GM12878 (cell line): Measurements from ENCODE around the gene KANSL2. TPM values are rescaled to one million over a fixed set of nuclear protein-coding genes. Genes with fewer than 3 reads are reported as not detected.

Experiments
- RAD51 ChIP-seq: fragments of 450-650 bp; IDR thresholded peaks from 2 replicates; pipeline ENCODE4 v1.6.1; 2016; ENCODE audit warnings: moderate library complexity, mild to moderate bottlenecking, inconsistent platforms
- SMAD1 ChIP-seq: fragments of 450-650 bp; IDR thresholded peaks from 2 replicates; pipeline ENCODE4 v1.6.1; 2018; ENCODE audit warnings: mild to moderate bottlenecking, low read depth; ENCODE audit not compliant: partially characterized antibody
- polyA plus RNA-seq, 11 experiments: library from polyadenylated mRNA; depleted of rRNA in 4 of 11; unstranded in 6 of 11; stranded (reverse) in 5 of 11; fragments of >200 nt; fragmentation: Nextera tagmentation in 4 of 11; fragmentation: Illumina TruSeq in 1 of 11; extraction: Ambion mirVana in 4 of 11; extraction: Trizol in 1 of 11; gene quantifications; 1 replicate in 1 of 11; 2 replicates in 10 of 11; pipeline versions ENCODE4 v1.2.1 to v1.2.3, GENCODE V29; 2011 to 2016; ENCODE audit warnings: inconsistent platforms in 2 of 11, missing spikeins in 2 of 11, low read depth in 1 of 11
- total RNA-seq, 4 experiments: library from RNA; depleted of rRNA in 3 of 4; stranded (reverse); fragments of >200 nt in 3 of 4; fragmentation: Illumina TruSeq in 1 of 4; extraction: Trizol in 1 of 4; gene quantifications; 2 replicates each; pipeline versions ENCODE4 v1.2.1 to v1.2.3, GENCODE V29; 2013 to 2021
- TF ChIP-seq, protein P1 (sequence below): fragments of 450-650 bp; IDR thresholded peaks from 2 replicates; pipeline ENCODE4 v1.6.1; 2016; ENCODE audit warnings: mild to moderate bottlenecking, moderate library complexity, borderline replicate concordance
- TF ChIP-seq, protein P2 (sequence below), 3 experiments: IDR thresholded peaks in 2 of 3; conservative IDR thresholded peaks in 1 of 3; 2 replicates each; pipeline ENCODE4 v1.5.1; 2011; ENCODE audit warnings: low read depth in 3 of 3, low read length in 3 of 3, mild to moderate bottlenecking in 3 of 3, control low read depth in 2 of 3, moderate library complexity in 2 of 3, inconsistent platforms in 1 of 3, mixed read lengths in 1 of 3; ENCODE audit not compliant: control insufficient read depth in 2 of 3, insufficient read depth in 1 of 3; ENCODE audit errors: extremely low read depth in 1 of 3
- TF ChIP-seq, protein P3 (sequence below): fragments of 450-650 bp; formaldehyde crosslinking; IDR thresholded peaks from 2 replicates; pipeline ENCODE4 v1.5.0; 2022; ENCODE audit warnings: mild to moderate bottlenecking, missing genetic modification characterization
- TF ChIP-seq, protein P4 (sequence below): fragments of 450-650 bp; IDR thresholded peaks from 2 replicates; pipeline ENCODE4 v1.6.1; 2017; ENCODE audit warnings: mild to moderate bottlenecking
- TF ChIP-seq, protein P5 (sequence below): IDR thresholded peaks from 2 replicates; pipeline ENCODE4 v1.6.1; 2012; ENCODE audit warnings: low read length, inconsistent platforms

Gene KANSL2
- total and polyA plus RNA-seq, 10 of the 15 experiments (the other 5 are each of a cell fraction or from before 2014, with no cell fraction given), result 28.1 to 54.8 (median 40.9) TPM

DNA sequence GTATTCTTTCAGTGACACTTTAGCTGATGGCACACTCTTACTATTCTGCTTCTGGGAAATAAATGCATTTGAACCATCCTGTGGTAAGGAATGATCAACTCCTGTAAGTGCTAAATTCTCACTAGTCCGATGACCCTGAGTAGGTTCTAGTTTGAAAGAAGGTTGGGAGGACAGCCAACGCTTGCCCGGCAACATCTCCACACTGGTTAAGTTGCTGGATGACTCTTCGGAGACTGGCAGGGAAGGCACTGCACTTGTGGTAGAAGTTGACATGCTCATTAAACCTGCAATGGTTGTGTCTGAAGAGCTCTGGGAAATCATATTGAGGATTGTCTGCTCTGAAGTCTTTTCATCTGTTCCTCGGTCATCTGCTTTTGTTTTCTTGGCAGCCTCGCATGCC is 12.0 kb upstream of the KANSL2 start (continued):
- TF ChIP-seq, protein P1, sequence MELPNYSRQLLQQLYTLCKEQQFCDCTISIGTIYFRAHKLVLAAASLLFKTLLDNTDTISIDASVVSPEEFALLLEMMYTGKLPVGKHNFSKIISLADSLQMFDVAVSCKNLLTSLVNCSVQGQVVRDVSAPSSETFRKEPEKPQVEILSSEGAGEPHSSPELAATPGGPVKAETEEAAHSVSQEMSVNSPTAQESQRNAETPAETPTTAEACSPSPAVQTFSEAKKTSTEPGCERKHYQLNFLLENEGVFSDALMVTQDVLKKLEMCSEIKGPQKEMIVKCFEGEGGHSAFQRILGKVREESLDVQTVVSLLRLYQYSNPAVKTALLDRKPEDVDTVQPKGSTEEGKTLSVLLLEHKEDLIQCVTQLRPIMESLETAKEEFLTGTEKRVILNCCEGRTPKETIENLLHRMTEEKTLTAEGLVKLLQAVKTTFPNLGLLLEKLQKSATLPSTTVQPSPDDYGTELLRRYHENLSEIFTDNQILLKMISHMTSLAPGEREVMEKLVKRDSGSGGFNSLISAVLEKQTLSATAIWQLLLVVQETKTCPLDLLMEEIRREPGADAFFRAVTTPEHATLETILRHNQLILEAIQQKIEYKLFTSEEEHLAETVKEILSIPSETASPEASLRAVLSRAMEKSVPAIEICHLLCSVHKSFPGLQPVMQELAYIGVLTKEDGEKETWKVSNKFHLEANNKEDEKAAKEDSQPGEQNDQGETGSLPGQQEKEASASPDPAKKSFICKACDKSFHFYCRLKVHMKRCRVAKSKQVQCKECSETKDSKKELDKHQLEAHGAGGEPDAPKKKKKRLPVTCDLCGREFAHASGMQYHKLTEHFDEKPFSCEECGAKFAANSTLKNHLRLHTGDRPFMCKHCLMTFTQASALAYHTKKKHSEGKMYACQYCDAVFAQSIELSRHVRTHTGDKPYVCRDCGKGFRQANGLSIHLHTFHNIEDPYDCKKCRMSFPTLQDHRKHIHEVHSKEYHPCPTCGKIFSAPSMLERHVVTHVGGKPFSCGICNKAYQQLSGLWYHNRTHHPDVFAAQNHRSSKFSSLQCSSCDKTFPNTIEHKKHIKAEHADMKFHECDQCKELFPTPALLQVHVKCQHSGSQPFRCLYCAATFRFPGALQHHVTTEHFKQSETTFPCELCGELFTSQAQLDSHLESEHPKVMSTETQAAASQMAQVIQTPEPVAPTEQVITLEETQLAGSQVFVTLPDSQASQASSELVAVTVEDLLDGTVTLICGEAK, result no peak
- TF ChIP-seq SMAD1 (no peak), RAD51 (no peak)
- TF ChIP-seq, protein P2, sequence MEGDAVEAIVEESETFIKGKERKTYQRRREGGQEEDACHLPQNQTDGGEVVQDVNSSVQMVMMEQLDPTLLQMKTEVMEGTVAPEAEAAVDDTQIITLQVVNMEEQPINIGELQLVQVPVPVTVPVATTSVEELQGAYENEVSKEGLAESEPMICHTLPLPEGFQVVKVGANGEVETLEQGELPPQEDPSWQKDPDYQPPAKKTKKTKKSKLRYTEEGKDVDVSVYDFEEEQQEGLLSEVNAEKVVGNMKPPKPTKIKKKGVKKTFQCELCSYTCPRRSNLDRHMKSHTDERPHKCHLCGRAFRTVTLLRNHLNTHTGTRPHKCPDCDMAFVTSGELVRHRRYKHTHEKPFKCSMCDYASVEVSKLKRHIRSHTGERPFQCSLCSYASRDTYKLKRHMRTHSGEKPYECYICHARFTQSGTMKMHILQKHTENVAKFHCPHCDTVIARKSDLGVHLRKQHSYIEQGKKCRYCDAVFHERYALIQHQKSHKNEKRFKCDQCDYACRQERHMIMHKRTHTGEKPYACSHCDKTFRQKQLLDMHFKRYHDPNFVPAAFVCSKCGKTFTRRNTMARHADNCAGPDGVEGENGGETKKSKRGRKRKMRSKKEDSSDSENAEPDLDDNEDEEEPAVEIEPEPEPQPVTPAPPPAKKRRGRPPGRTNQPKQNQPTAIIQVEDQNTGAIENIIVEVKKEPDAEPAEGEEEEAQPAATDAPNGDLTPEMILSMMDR (IDR thresholded peaks at IDR 0.05 in 2 of 3, conservative IDR thresholded peaks at IDR 0.05 in 1 of 3; ENCODE audit: control insufficient read depth in 2 of 3, extremely low read depth in 1 of 3, insufficient read depth in 1 of 3, low read depth in 3 of 3, low read length in 3 of 3), result no peak
- TF ChIP-seq, protein P3, sequence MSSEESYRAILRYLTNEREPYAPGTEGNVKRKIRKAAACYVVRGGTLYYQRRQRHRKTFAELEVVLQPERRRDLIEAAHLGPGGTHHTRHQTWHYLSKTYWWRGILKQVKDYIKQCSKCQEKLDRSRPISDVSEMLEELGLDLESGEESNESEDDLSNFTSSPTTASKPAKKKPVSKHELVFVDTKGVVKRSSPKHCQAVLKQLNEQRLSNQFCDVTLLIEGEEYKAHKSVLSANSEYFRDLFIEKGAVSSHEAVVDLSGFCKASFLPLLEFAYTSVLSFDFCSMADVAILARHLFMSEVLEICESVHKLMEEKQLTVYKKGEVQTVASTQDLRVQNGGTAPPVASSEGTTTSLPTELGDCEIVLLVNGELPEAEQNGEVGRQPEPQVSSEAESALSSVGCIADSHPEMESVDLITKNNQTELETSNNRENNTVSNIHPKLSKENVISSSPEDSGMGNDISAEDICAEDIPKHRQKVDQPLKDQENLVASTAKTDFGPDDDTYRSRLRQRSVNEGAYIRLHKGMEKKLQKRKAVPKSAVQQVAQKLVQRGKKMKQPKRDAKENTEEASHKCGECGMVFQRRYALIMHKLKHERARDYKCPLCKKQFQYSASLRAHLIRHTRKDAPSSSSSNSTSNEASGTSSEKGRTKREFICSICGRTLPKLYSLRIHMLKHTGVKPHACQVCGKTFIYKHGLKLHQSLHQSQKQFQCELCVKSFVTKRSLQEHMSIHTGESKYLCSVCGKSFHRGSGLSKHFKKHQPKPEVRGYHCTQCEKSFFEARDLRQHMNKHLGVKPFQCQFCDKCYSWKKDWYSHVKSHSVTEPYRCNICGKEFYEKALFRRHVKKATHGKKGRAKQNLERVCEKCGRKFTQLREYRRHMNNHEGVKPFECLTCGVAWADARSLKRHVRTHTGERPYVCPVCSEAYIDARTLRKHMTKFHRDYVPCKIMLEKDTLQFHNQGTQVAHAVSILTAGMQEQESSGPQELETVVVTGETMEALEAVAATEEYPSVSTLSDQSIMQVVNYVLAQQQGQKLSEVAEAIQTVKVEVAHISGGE (CRISPR knock-in tag), result no peak
- TF ChIP-seq, protein P4, sequence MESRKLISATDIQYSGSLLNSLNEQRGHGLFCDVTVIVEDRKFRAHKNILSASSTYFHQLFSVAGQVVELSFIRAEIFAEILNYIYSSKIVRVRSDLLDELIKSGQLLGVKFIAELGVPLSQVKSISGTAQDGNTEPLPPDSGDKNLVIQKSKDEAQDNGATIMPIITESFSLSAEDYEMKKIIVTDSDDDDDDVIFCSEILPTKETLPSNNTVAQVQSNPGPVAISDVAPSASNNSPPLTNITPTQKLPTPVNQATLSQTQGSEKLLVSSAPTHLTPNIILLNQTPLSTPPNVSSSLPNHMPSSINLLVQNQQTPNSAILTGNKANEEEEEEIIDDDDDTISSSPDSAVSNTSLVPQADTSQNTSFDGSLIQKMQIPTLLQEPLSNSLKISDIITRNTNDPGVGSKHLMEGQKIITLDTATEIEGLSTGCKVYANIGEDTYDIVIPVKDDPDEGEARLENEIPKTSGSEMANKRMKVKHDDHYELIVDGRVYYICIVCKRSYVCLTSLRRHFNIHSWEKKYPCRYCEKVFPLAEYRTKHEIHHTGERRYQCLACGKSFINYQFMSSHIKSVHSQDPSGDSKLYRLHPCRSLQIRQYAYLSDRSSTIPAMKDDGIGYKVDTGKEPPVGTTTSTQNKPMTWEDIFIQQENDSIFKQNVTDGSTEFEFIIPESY, result no peak
- TF ChIP-seq, protein P5, sequence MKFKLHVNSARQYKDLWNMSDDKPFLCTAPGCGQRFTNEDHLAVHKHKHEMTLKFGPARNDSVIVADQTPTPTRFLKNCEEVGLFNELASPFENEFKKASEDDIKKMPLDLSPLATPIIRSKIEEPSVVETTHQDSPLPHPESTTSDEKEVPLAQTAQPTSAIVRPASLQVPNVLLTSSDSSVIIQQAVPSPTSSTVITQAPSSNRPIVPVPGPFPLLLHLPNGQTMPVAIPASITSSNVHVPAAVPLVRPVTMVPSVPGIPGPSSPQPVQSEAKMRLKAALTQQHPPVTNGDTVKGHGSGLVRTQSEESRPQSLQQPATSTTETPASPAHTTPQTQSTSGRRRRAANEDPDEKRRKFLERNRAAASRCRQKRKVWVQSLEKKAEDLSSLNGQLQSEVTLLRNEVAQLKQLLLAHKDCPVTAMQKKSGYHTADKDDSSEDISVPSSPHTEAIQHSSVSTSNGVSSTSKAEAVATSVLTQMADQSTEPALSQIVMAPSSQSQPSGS, result no peak
